HG02588 (cell line): ENCODE data around the gene GP9.
"Not testable (repeated sequence)": the region's sequence is repeated elsewhere in the genome, so short reads cannot be mapped to it uniquely, and the experiment has no call there.

Experiments used
- ATAC-seq: cut with Tn5 transposase; IDR thresholded peaks from one replicate; pipeline ENCODE4 v1.9.1; 2021; ENCODE audit warnings: mild to moderate bottlenecking, moderate library complexity; ENCODE audit not compliant: unreplicated experiment

Gene GP9

GRCh38 chr3:129106866-129107565, 46.4 kb downstream of the GP9 start:
- no peak for ATAC-seq

GRCh38 chr3:129107793-129108192, 47.2 kb downstream of the GP9 start:
- ATAC-seq = no peak

- ATAC-seq = not testable (repeated sequence)
Observed at GRCh38 chr3:129111076-129111780, 50.6 kb downstream of the GP9 start.
